Mesendoderm (in vitro differentiated cells): ENCODE data around the gene CUEDC1.

ENCODE experiments used
- DNase-seq: peaks from one replicate; pipeline ENCODE4 v3.0.0; 2013
- H2AK5ac ChIP-seq: 2 replicates; pipeline ENCODE4 v1.6.1; 2013; ENCODE audit warnings: low read length, inconsistent platforms
- H2BK120ac ChIP-seq: 2 replicates; pipeline ENCODE4 v1.6.1; 2013; ENCODE audit warnings: low read depth, mild to moderate bottlenecking, low read length, moderate library complexity, mixed read lengths
- H2BK15ac ChIP-seq: replicated peaks from 2 replicates; pipeline ENCODE4 v1.6.1; 2013; ENCODE audit warnings: low read depth, mild to moderate bottlenecking, moderate library complexity
- H2BK5ac ChIP-seq: 2 replicates; pipeline ENCODE4 v1.6.1; 2013; ENCODE audit warnings: low read length, inconsistent platforms
- H3K18ac ChIP-seq: 2 replicates; pipeline ENCODE4 v1.6.1; 2013; ENCODE audit warnings: mild to moderate bottlenecking, low read length, mixed read lengths
- H3K23ac ChIP-seq: one replicate; pipeline ENCODE4 v1.6.1; 2013; ENCODE audit warnings: low read length
- H3K27ac ChIP-seq: 2 replicates; pipeline ENCODE4 v1.5.1; 2013; ENCODE audit warnings: low read depth, mild to moderate bottlenecking, inconsistent platforms, low read length, moderate library complexity
- H3K27me3 ChIP-seq: 2 replicates; pipeline ENCODE4 v1.6.1; 2013; ENCODE audit warnings: low read length, control low read depth, mild to moderate bottlenecking, inconsistent platforms; ENCODE audit not compliant: insufficient read depth, poor library complexity
- H3K36me3 ChIP-seq: 2 replicates; pipeline ENCODE4 v1.6.1; 2013; ENCODE audit warnings: low read length, inconsistent platforms; ENCODE audit not compliant: control insufficient read depth, insufficient read depth
- H3K4ac ChIP-seq: one replicate; pipeline ENCODE4 v1.6.1; 2013; ENCODE audit warnings: low read depth, mild to moderate bottlenecking, low read length, moderate library complexity
- H3K4me1 ChIP-seq: 2 replicates; pipeline ENCODE4 v1.6.1; 2013; ENCODE audit warnings: low read depth, low read length, inconsistent platforms; ENCODE audit not compliant: control insufficient read depth
- H3K4me2 ChIP-seq: 2 replicates; pipeline ENCODE4 v1.6.1; 2013; ENCODE audit warnings: low read length
- H3K4me3 ChIP-seq: 2 replicates; pipeline ENCODE4 v1.5.1; 2013; ENCODE audit warnings: mild to moderate bottlenecking, low read length
- H3K56ac ChIP-seq: one replicate; pipeline ENCODE4 v1.6.1; 2013; ENCODE audit warnings: low read length
- H3K79me1 ChIP-seq: 2 replicates; pipeline ENCODE4 v1.6.1; 2013; ENCODE audit warnings: low read length, inconsistent platforms
- H3K79me2 ChIP-seq: 2 replicates; pipeline ENCODE4 v1.6.1; 2013; ENCODE audit warnings: mild to moderate bottlenecking, low read length; ENCODE audit not compliant: control insufficient read depth, insufficient read depth
- H3K9ac ChIP-seq: 2 replicates; pipeline ENCODE4 v1.6.1; 2013; ENCODE audit warnings: low read length, inconsistent platforms
- H4K5ac ChIP-seq: one replicate; pipeline ENCODE4 v1.6.1; 2013; ENCODE audit warnings: low read length
- H4K8ac ChIP-seq: one replicate; pipeline ENCODE4 v1.6.1; 2013; ENCODE audit warnings: low read depth, mild to moderate bottlenecking, control low read depth, low read length, moderate library complexity
- WGBS: extraction: QIAGEN DNeasy Blood & Tissue Kit; methylation state at CpG from one replicate; pipeline ENCODE4 v1.1.7; 2013; ENCODE audit warnings: low lambda C conversion rate, missing lambda C conversion rate; ENCODE audit not compliant: insufficient coverage; ENCODE audit errors: extremely low coverage; 5-methylcytosine and 5-hydroxymethylcytosine counted together

The CUEDC1 gene

GRCh38 chr17:57993471-57994365, 38.5 kb upstream of the CUEDC1 start:
- Histone ChIP-seq H4K8ac (no peak overlapping the region), H2BK15ac (no peak overlapping the region), H4K5ac (no peak overlapping the region), H3K18ac (no peak overlapping the region), H3K36me3 (peaks cover 1% of the 10 kb centered on the region), H3K4me3 (no peak overlapping the region), H3K56ac (no peak overlapping the region), H3K4ac (no peak overlapping the region), H3K79me2 (no peaks in the 10 kb centered on the region), H3K27me3 (no peaks in the 10 kb centered on the region), H3K4me1 (peaks cover under 1% of the 10 kb centered on the region), H2BK5ac (no peak overlapping the region), H2BK120ac (no peak overlapping the region), H3K23ac (no peak overlapping the region), H2AK5ac (no peak overlapping the region), H3K4me2 (no peak overlapping the region), H3K9ac (no peak overlapping the region), H3K27ac (no peak overlapping the region), H3K79me1 (no peaks in the 10 kb centered on the region)
- DNase-seq: no peak
- no CpG with 5 or more reads among the region's 3 CpGs for WGBS

- Histone ChIP-seq H3K56ac (peak overlapping the region; percentile 26), H2BK120ac (no peak overlapping the region), H3K79me1 (no peaks in the 10 kb centered on the region), H2BK15ac (no peak overlapping the region), H3K23ac (no peak overlapping the region), H2AK5ac (no peak overlapping the region), H3K79me2 (peaks cover 7% of the 10 kb centered on the region), H3K4me3 (no peak overlapping the region), H3K4me2 (no peak overlapping the region), H3K9ac (no peak overlapping the region), H4K8ac (no peak overlapping the region), H3K36me3 (no peaks in the 10 kb centered on the region), H3K4me1 (peaks cover 2% of the 10 kb centered on the region), H3K4ac (no peak overlapping the region), H2BK5ac (no peak overlapping the region), H3K27ac (no peak overlapping the region), H3K18ac (no peak overlapping the region), H3K27me3 (no peaks in the 10 kb centered on the region), H4K5ac (no peak overlapping the region)
- no peak for DNase-seq
Observed at GRCh38 chr17:57991537-57991936, 36.3 kb upstream of the CUEDC1 start.

GRCh38 chr17:57990037-57990436, 34.8 kb upstream of the CUEDC1 start:
- Histone ChIP-seq H2BK15ac (no peak overlapping the region), H3K23ac (no peak overlapping the region), H3K4me3 (no peak overlapping the region), H2AK5ac (no peak overlapping the region), H3K56ac (no peak overlapping the region), H4K8ac (no peak overlapping the region), H3K27ac (no peak overlapping the region), H3K9ac (no peak overlapping the region), H4K5ac (no peak overlapping the region), H3K4ac (no peak overlapping the region), H3K4me1 (peaks cover 2% of the 10 kb centered on the region), H3K4me2 (no peak overlapping the region), H3K79me1 (no peaks in the 10 kb centered on the region), H3K18ac (no peak overlapping the region), H2BK120ac (no peak overlapping the region), H3K79me2 (peaks cover 14% of the 10 kb centered on the region), H2BK5ac (no peak overlapping the region), H3K36me3 (no peaks in the 10 kb centered on the region), H3K27me3 (no peaks in the 10 kb centered on the region)
- no CpG with 5 or more reads among the region's 2 CpGs for WGBS
- no peak for DNase-seq

- WGBS: no CpG with 5 or more reads among the region's 54 CpGs
- peaks cover 28% of the 10 kb centered on the region for H3K79me2 ChIP-seq
- H3K4me1 ChIP-seq: peaks cover 2% of the 10 kb centered on the region
Observed at GRCh38 chr17:57988301-57989250, 33.4 kb upstream of the CUEDC1 start.

GRCh38 chr17:57987581-57988300, 32.5 kb upstream of the CUEDC1 start, which contains the start of gene VEZF1:
VEZF1 (minus strand) TSS chr17:57988254; CDS start chr17:57988111, 143 bp downstream.
- peaks cover 2% of the 10 kb centered on the region for H3K4me1 ChIP-seq

More at GRCh38 chr17:57988301-57989250, 33.4 kb upstream of the CUEDC1 start:
- peak overlapping the region; percentile 89 for H3K18ac ChIP-seq
- H3K79me1 ChIP-seq: peaks cover 5% of the 10 kb centered on the region
- H3K4me3 ChIP-seq: peak overlapping the region; percentile 23
- no peaks in the 10 kb centered on the region for H3K36me3 ChIP-seq
- peak overlapping the region; percentile 93 for H3K56ac ChIP-seq
- peak overlapping the region; percentile 48 for H2BK120ac ChIP-seq
- H4K8ac ChIP-seq: peak overlapping the region; percentile 87
- H3K27ac ChIP-seq: peak overlapping the region; percentile 76
- H2AK5ac ChIP-seq: no peak overlapping the region
- no peaks in the 10 kb centered on the region for H3K27me3 ChIP-seq
- H3K4ac ChIP-seq: peak overlapping the region; percentile 59
- peak overlapping the region; percentile 61 for H2BK5ac ChIP-seq
- no peak overlapping the region for H2BK15ac ChIP-seq
- peak; percentile 77 for DNase-seq
- peak overlapping the region; percentile 66 for H3K4me2 ChIP-seq
- peak overlapping the region; percentile 86 for H3K9ac ChIP-seq
- H3K23ac ChIP-seq: peak overlapping the region; percentile 29
- H4K5ac ChIP-seq: no peak overlapping the region

More at GRCh38 chr17:57987581-57988300, 32.5 kb upstream of the CUEDC1 start, which contains the start of gene VEZF1:
- Histone ChIP-seq H3K56ac (peak within 1 kb of the TSS; percentile 93), H2AK5ac (no peak within 1 kb of the TSS), H2BK15ac (no peak within 1 kb of the TSS), H3K79me1 (peaks cover 6% of the 10 kb centered on the region), H2BK5ac (peak within 1 kb of the TSS; percentile 61), H3K4me3 (peak within 1 kb of the TSS; percentile 88), H3K9ac (peak within 1 kb of the TSS; percentile 86), H3K27ac (peak within 1 kb of the TSS; percentile 76), H3K27me3 (no peaks in the 10 kb centered on the region), H3K79me2 (peaks cover 36% of the 10 kb centered on the region), H3K18ac (peak within 1 kb of the TSS; percentile 89), H3K4me2 (peak within 1 kb of the TSS; percentile 66), H4K8ac (peak within 1 kb of the TSS; percentile 87), H3K23ac (peak within 1 kb of the TSS; percentile 29), H3K36me3 (no peaks in the 10 kb centered on the region), H4K5ac (no peak within 1 kb of the TSS), H3K4ac (peak within 1 kb of the TSS; percentile 95), H2BK120ac (peak within 1 kb of the TSS; percentile 48)
- WGBS: no CpG with 5 or more reads among the region's 74 CpGs
- DNase-seq: peak; percentile 76
